ENCODE data around the gene SYPL2.

Gene SYPL2

DNA sequence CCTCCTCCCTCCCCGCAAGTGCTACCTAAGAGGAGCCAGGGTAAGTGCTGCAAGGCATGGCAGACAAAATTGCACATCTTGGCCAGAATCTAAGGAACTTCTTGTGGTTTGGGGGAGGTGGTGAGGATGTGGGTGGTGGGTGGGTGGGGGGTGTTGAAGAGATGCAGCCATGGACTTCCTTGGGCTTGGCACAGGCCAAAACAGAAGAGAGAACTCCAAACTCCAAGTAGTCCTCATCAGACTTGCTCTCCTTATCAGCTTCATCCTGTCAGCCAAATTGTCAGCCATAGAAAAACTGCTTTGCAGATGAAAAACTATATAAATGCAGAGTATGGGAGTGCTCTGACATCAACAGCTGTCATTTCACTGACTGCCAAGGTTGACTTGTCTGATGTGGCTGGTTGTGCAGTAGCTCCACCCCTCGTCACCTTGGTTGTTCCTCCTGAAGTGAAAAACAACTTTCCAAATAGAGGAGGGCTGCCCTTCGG, 36.1 kb downstream of the SYPL2 start:
- no peaks in the 10 kb centered on the region for H3K9me3 ChIP-seq (ENCODE audit: control insufficient read depth, low read length)
- H3K4me3 ChIP-seq (ENCODE audit: low read length) = no peak overlapping the region
- DNase-seq (ENCODE audit: low read depth) = no peak
- H3K27me3 ChIP-seq (replicated peaks; ENCODE audit: control insufficient read depth, insufficient read depth, low read length) = no peaks in the 10 kb centered on the region
- H3K9ac ChIP-seq (ENCODE audit: low read length) = no peak overlapping the region
- H3K36me3 ChIP-seq (ENCODE audit: control insufficient read depth, insufficient read depth, low read length, severe bottlenecking) = peaks cover 14% of the 10 kb centered on the region
- peaks cover 4% of the 10 kb centered on the region for H3K4me1 ChIP-seq (ENCODE audit: control insufficient read depth, insufficient read depth, low read length)

DNA sequence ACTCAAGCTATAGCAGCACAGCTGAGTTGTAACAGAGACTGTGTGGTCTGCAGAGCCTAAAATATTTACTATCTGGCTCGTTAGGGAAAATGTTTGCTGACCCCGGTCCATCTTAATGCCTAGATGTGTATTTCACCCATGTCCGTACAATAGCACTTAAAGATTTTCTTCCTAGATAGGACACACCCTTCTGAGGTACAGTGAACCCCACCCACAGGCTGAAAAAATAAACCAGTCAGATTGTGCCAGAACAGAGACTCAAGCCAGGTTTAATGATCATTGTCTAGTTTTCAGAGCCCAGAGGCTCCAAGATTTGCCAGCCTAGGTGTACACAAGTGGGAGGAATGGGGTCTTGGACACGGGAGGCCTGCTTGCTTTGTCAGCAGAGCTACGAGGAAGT, 37.6 kb downstream of the SYPL2 start:
- Histone ChIP-seq H3K9me3 (ENCODE audit: control insufficient read depth, low read length) (no peaks in the 10 kb centered on the region), H3K27me3 (replicated peaks; ENCODE audit: control insufficient read depth, insufficient read depth, low read length) (no peaks in the 10 kb centered on the region), H3K9ac (ENCODE audit: low read length) (no peak overlapping the region), H3K4me1 (ENCODE audit: control insufficient read depth, insufficient read depth, low read length) (peaks cover 4% of the 10 kb centered on the region), H3K36me3 (ENCODE audit: control insufficient read depth, insufficient read depth, low read length, severe bottlenecking) (peaks cover 7% of the 10 kb centered on the region), H3K4me3 (ENCODE audit: low read length) (no peak overlapping the region)
- DNase-seq (ENCODE audit: low read depth) = no peak

DNA sequence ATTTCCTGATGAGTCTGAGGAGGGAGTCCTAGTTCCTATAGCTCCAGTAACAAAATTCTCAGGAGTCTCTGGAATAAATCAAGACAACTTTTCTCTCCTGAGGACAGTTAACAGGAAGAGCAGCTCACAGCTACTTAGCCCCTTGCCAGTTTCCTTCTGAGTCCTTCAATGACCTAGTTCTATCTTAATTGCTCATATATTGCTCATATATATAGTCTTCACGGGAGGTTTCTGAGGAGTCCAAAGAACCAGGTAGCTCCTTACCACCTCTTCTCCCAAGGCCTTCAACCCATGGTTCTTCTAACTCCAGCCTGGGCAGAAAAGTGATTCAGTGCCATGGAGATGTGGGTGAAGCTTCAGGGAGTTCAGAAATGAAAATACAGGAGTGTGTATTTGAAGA, 38.6 kb downstream of the SYPL2 start:
- Histone ChIP-seq H3K9me3 (ENCODE audit: control insufficient read depth, low read length) (no peaks in the 10 kb centered on the region), H3K4me3 (ENCODE audit: low read length) (no peak overlapping the region), H3K27me3 (replicated peaks; ENCODE audit: control insufficient read depth, insufficient read depth, low read length) (no peaks in the 10 kb centered on the region), H3K36me3 (ENCODE audit: control insufficient read depth, insufficient read depth, low read length, severe bottlenecking) (peaks cover 7% of the 10 kb centered on the region), H3K9ac (ENCODE audit: low read length) (no peak overlapping the region), H3K4me1 (ENCODE audit: control insufficient read depth, insufficient read depth, low read length) (peaks cover 3% of the 10 kb centered on the region)
- DNase-seq (ENCODE audit: low read depth) = no peak

DNA sequence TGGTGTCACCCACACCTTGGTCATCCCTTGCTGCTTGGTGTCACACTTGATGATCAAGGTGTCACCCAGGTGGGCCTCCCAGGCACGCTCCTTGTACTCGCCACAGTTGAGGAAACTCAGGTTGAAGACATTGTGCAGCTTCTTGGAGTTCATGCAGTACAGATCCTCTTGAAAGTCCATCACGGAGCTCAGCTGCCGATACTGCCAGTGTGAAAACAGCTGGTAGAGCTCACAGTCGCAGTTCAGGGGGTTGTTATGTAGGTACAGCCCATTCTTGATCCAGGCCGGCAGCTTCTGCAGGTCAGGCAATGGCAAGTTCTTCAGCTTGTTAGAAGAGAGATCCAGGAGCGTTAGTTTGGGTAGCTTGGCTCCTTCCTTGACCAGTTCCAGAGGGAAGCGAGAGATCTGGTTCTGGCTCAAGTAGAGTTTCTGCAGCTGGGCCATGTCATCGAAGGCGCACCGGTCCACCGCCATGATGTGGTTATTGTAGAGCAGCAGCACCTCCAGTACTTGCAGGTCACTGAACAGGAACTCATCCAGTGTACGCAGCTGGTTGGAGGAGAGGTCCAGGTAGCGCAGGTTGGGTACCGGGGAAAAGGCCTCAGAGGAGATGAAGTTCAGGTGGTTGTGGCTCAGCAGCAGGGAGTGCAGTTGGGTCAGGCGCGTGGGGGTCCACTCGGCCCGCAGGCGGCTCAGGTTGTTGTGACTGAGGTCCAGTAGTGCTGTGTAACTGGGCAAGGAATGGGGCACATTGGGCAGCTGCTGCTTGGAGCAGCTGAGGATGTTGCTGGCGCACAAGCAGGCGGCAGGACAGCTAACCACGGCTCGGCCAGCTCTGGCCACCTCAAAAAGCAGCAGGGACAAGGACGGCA, 41.9 kb downstream of the SYPL2 start:
- Histone ChIP-seq H3K36me3 (ENCODE audit: control insufficient read depth, insufficient read depth, low read length, severe bottlenecking) (no peaks in the 10 kb centered on the region), H3K9ac (ENCODE audit: low read length) (no peak overlapping the region), H3K27me3 (replicated peaks; ENCODE audit: control insufficient read depth, insufficient read depth, low read length) (peaks cover 4% of the 10 kb centered on the region), H3K4me1 (ENCODE audit: control insufficient read depth, insufficient read depth, low read length) (peaks cover 9% of the 10 kb centered on the region), H3K9me3 (ENCODE audit: control insufficient read depth, low read length) (no peaks in the 10 kb centered on the region), H3K4me3 (ENCODE audit: low read length) (no peak overlapping the region)
- DNase-seq (ENCODE audit: low read depth) = no peak

DNA sequence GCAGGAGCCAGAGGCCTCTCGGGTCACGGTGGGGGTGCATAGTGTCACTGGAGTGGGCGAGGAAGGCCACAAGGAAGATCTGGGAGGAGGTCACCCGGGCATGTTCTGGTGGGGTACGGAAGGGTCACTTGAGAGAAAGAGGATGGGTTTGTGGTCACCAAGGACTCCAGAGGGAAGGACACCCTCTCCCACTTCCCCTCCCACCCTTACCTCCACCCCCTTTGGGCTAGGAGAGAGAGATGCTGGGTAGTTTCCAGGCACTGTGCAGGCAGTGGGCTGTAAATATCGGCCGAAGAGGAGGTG, 42.5 kb downstream of the SYPL2 start:
- peaks cover 9% of the 10 kb centered on the region for H3K4me1 ChIP-seq (ENCODE audit: control insufficient read depth, insufficient read depth, low read length)
- no peak for DNase-seq (ENCODE audit: low read depth)

DNA sequence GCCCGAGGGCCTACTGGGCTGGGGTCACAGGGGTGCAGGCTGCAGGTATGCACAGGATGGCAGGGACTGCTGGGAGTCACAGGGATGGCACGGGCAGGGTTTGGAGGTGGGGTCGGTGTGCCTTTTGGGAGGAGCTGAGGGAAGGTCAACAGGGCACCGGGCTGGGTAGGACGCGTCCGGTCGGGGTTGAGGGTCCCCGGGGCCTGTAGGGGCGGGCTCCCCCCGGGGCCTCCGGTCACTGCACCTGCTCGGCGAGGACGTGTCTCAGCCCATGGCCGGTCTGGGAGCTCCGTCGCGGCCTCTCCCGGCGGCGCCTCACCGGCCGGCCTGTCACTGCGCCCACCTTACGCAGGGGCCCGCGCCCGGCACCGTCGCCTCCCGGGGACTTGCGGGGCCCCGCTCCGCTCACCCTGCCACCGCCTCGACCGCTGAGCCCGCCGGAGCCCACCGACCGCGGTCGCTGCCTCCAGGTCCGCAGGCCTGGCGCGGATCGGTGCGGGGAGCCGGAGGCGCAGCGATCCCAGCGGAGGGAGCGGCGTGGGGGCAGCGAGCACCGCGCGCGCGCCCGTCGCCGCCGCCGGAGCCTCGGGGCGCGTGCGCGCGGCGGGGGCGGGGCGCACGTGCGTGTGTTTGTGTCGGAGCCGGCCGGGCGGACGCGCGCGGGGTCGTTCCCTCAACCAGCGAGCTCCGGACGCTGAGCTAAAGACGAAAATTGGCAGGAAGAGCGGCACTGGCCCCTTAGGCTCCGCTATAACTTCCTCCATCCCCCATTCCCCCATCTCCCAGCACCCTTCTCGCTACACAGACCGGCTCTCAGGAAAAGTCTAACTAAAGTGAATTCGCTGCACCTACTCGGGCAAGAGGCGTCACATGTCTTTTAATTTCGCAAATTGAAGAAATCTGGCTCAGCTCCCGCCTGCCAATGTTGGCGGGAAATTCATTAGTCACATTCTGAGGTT, 43.1 kb downstream of the SYPL2 start, which contains the start of gene AMIGO1:
AMIGO1 (minus strand) TSS at position 552 of the 959 bp plus-strand sequence. CDS start 815 bp downstream, outside the sequence.
- peaks cover 4% of the 10 kb centered on the region for H3K27me3 ChIP-seq (replicated peaks; ENCODE audit: control insufficient read depth, insufficient read depth, low read length)
- H3K36me3 ChIP-seq (ENCODE audit: control insufficient read depth, insufficient read depth, low read length, severe bottlenecking) = no peaks in the 10 kb centered on the region
- H3K4me1 ChIP-seq (ENCODE audit: control insufficient read depth, insufficient read depth, low read length) = peaks cover 9% of the 10 kb centered on the region
- no peaks in the 10 kb centered on the region for H3K9me3 ChIP-seq (ENCODE audit: control insufficient read depth, low read length)
- H3K4me3 ChIP-seq (ENCODE audit: low read length) = peak within 1 kb of the TSS; percentile 87
- peak within 1 kb of the TSS; percentile 69 for H3K9ac ChIP-seq (ENCODE audit: low read length)
- peak; percentile 78 for DNase-seq (ENCODE audit: low read depth)

More for the DNA sequence above, 42.5 kb downstream of the SYPL2 start:
- Histone ChIP-seq H3K9ac (ENCODE audit: low read length) (peak overlapping the region; percentile 69), H3K4me3 (ENCODE audit: low read length) (peak overlapping the region; percentile 87), H3K36me3 (ENCODE audit: control insufficient read depth, insufficient read depth, low read length, severe bottlenecking) (no peaks in the 10 kb centered on the region), H3K27me3 (replicated peaks; ENCODE audit: control insufficient read depth, insufficient read depth, low read length) (peaks cover 4% of the 10 kb centered on the region), H3K9me3 (ENCODE audit: control insufficient read depth, low read length) (no peaks in the 10 kb centered on the region)

DNA sequence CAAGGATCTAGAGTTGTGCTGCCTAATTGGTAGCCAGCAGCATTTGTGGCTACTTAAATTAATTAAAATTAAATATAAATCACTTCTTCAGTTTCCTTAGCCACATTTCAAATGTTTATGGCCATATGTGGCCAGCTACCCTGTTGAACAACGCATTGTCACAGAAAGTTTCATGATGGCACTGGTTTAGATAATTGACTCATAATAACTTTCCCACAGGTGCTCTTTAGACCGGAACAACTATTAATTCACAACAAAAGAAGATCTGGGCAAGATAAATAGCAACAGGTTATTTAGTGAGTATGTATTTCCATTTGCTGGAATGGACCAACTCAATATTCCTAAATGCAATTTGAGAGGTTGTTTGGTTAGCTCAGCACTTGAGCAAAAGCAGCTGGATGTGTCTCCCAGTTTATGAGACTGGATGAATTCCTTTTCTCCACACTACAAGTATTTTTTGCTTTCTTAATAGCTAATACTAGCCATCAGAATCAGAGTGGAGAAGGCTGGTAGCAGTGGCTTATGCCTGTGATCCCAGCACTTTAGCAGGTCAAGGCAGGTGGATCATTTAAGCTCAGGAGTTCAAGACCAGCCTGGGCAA, 46.9 kb downstream of the SYPL2 start:
- Histone ChIP-seq H3K27me3 (replicated peaks; ENCODE audit: control insufficient read depth, insufficient read depth, low read length) (peaks cover 4% of the 10 kb centered on the region), H3K4me1 (ENCODE audit: control insufficient read depth, insufficient read depth, low read length) (peaks cover 9% of the 10 kb centered on the region), H3K9ac (ENCODE audit: low read length) (no peak overlapping the region), H3K36me3 (ENCODE audit: control insufficient read depth, insufficient read depth, low read length, severe bottlenecking) (no peaks in the 10 kb centered on the region), H3K9me3 (ENCODE audit: control insufficient read depth, low read length) (no peaks in the 10 kb centered on the region), H3K4me3 (ENCODE audit: low read length) (no peak overlapping the region)
- no peak for DNase-seq (ENCODE audit: low read depth)

DNA sequence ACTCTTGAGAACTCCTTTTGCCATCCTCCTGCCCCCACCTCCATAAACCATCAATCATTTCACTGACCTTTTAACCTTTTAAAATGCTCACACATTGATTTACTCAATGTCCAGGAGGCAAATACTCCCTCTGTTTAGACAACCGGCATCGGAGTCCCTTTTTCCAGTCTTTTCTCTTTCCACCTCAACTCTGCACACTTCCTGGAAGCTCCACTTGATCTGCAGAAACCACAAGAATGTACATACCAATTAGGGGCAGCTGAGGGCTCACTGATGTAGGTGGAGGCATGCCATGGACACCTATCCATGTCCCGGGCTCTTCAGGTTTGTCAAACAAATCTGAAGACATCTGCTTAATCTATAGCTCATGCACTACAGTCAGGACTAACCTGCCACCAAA, 48.5 kb downstream of the SYPL2 start:
- DNase-seq (ENCODE audit: low read depth) = no peak
- Histone ChIP-seq H3K36me3 (ENCODE audit: control insufficient read depth, insufficient read depth, low read length, severe bottlenecking) (no peaks in the 10 kb centered on the region), H3K9me3 (ENCODE audit: control insufficient read depth, low read length) (no peaks in the 10 kb centered on the region), H3K27me3 (replicated peaks; ENCODE audit: control insufficient read depth, insufficient read depth, low read length) (peaks cover 4% of the 10 kb centered on the region), H3K4me1 (ENCODE audit: control insufficient read depth, insufficient read depth, low read length) (peaks cover 7% of the 10 kb centered on the region), H3K4me3 (ENCODE audit: low read length) (no peak overlapping the region), H3K9ac (ENCODE audit: low read length) (no peak overlapping the region)

DNA sequence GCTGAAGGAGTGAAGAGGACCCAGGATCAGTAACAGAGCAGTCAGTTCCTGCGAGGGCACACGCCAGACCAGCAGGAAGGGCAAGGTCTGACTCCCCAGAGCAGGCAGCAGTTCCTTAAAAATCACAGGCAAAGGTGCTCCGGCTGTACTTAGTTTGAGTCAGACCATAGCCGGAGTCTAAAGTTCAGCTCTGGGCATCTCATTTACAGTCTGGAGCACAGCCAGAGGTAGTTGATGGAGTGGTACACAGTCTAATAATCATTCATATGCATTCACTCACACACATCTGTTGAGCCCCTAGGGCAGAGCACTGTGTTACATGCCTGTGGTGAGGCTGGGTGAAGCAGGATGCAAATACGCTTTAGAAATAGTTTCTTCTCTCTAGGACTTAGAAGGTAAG, 50.5 kb downstream of the SYPL2 start:
- Histone ChIP-seq H3K4me3 (ENCODE audit: low read length) (no peak overlapping the region), H3K9ac (ENCODE audit: low read length) (no peak overlapping the region), H3K36me3 (ENCODE audit: control insufficient read depth, insufficient read depth, low read length, severe bottlenecking) (no peaks in the 10 kb centered on the region), H3K27me3 (replicated peaks; ENCODE audit: control insufficient read depth, insufficient read depth, low read length) (peaks cover 10% of the 10 kb centered on the region), H3K9me3 (ENCODE audit: control insufficient read depth, low read length) (no peaks in the 10 kb centered on the region), H3K4me1 (ENCODE audit: control insufficient read depth, insufficient read depth, low read length) (peaks cover 8% of the 10 kb centered on the region)
- peak; percentile 59 for DNase-seq (ENCODE audit: low read depth)

DNA sequence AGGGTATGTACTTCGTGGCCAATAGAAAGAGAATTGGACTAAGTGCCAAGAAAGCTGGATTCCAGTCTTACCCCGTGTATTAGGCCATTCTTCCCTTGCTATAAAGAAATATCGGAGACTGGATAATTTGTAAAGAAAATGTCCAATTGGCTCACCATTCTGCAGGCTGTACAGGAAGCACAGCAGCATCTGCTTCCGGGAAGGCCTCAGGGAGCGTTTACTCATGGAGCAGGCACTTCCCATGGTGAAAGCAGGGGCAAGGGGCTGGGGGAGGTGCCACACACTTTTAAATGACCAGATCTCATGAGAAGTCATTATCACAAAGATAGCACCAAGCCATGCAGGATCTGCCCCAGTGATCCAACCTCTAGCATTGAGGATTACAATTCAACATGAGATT, 51.0 kb downstream of the SYPL2 start:
- Histone ChIP-seq H3K27me3 (replicated peaks; ENCODE audit: control insufficient read depth, insufficient read depth, low read length) (peaks cover 14% of the 10 kb centered on the region), H3K4me1 (ENCODE audit: control insufficient read depth, insufficient read depth, low read length) (peaks cover 11% of the 10 kb centered on the region), H3K9me3 (ENCODE audit: control insufficient read depth, low read length) (no peaks in the 10 kb centered on the region), H3K4me3 (ENCODE audit: low read length) (no peak overlapping the region), H3K36me3 (ENCODE audit: control insufficient read depth, insufficient read depth, low read length, severe bottlenecking) (no peaks in the 10 kb centered on the region), H3K9ac (ENCODE audit: low read length) (no peak overlapping the region)
- no peak for DNase-seq (ENCODE audit: low read depth)

All from adipocyte (in vitro differentiated cells).